ENCODE data around the gene HEYL. TPM values are rescaled to one million over a fixed set of nuclear protein-coding genes. Genes with fewer than 3 reads are reported as not detected.

Gene HEYL
- total RNA-seq, 1 donor from 2014 or later = 63.2 TPM

GRCh38 chr1:39650431-39650830 lies 11.0 kb upstream of the HEYL start:
- no peaks in the 10 kb centered on the region for H3K9me3 Mint-ChIP-seq (ENCODE audit: low read depth)
- no peak for TF ChIP-seq CTCF (IDR thresholded peaks at IDR 0.05)
- peaks cover 1% of the 10 kb centered on the region for H3K27me3 Mint-ChIP-seq (ENCODE audit: low read depth)
- no peak for DNase-seq (ENCODE audit: low spot score)
- H3K4me1 Mint-ChIP-seq (ENCODE audit: low read depth) = peaks cover 52% of the 10 kb centered on the region
- H3K36me3 Mint-ChIP-seq (ENCODE audit: low read depth) = no peaks in the 10 kb centered on the region
- H3K27ac Mint-ChIP-seq (ENCODE audit: unreplicated experiment) = peak overlapping the region; percentile 27
- H3K4me3 Mint-ChIP-seq (ENCODE audit: unreplicated experiment) = no peak overlapping the region

DNA sequence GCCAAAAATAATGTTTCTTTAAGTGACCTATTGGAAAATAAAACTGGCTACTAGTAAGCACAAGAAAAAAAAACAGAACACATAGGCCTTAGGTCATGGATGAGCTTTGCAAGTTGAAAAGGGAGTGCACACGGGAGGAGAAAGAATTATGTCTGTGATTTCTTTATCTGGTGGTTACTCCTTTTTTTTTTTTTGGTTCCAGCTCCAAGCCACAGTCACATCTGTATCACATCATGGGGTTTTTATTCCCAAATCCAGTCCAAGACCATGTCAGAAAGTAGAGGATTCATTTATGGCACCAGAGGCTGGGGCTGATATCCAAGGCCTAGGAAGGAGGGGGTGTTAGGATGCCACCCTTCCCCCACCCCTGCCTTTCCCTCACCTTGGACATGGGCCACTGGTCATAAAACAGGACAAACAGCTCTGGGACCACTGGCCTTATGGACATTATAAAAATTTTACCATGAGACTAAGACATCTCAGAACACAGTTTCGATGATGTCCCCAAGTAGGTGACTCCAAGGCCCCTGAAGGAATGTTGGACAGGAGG lies 10.3 kb upstream of the HEYL start:
- no peak for DNase-seq (ENCODE audit: low spot score)
- Mint-ChIP-seq H3K9me3 (ENCODE audit: low read depth) (no peaks in the 10 kb centered on the region), H3K36me3 (ENCODE audit: low read depth) (no peaks in the 10 kb centered on the region), H3K4me1 (ENCODE audit: low read depth) (peaks cover 57% of the 10 kb centered on the region), H3K27me3 (ENCODE audit: low read depth) (peaks cover 1% of the 10 kb centered on the region), H3K27ac (ENCODE audit: unreplicated experiment) (no peak overlapping the region), H3K4me3 (ENCODE audit: unreplicated experiment) (no peak overlapping the region)
- no peak for TF ChIP-seq CTCF (IDR thresholded peaks at IDR 0.05)

- Mint-ChIP-seq H3K4me1 (ENCODE audit: low read depth) (peaks cover 57% of the 10 kb centered on the region), H3K9me3 (ENCODE audit: low read depth) (no peaks in the 10 kb centered on the region), H3K27ac (ENCODE audit: unreplicated experiment) (no peak overlapping the region), H3K36me3 (ENCODE audit: low read depth) (no peaks in the 10 kb centered on the region), H3K27me3 (ENCODE audit: low read depth) (no peaks in the 10 kb centered on the region), H3K4me3 (ENCODE audit: unreplicated experiment) (no peak overlapping the region)
- TF ChIP-seq CTCF (IDR thresholded peaks at IDR 0.05) = no peak
- no peak for DNase-seq (ENCODE audit: low spot score)
Observed at GRCh38 chr1:39648496-39648895, 9.1 kb upstream of the HEYL start.

DNA sequence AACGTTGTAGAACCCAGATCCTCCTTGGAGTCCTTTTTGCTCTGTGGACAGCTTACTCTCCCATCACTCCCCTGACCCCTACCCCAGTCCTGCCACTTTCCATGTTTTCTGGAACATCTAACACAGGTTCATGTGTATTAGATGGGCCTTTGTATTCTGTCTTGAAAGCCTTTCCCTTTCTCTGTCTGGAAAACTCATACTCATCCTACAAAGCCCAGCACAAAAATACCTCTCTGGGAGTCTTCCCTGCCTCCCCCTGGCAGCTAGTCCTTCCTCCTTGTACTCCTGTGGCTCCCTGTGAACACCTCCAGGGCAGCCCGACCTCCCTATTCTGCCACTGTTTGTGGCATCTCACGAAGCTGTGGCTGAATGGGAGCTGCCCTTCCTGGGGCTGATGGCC lies 7.8 kb upstream of the HEYL start:
- Mint-ChIP-seq H3K27ac (ENCODE audit: unreplicated experiment) (peak overlapping the region; percentile 94), H3K4me1 (ENCODE audit: low read depth) (peaks cover 57% of the 10 kb centered on the region), H3K9me3 (ENCODE audit: low read depth) (no peaks in the 10 kb centered on the region), H3K4me3 (ENCODE audit: unreplicated experiment) (no peak overlapping the region), H3K27me3 (ENCODE audit: low read depth) (no peaks in the 10 kb centered on the region), H3K36me3 (ENCODE audit: low read depth) (no peaks in the 10 kb centered on the region)
- DNase-seq (ENCODE audit: low spot score) = no peak
- no peak for TF ChIP-seq CTCF (IDR thresholded peaks at IDR 0.05)

DNA sequence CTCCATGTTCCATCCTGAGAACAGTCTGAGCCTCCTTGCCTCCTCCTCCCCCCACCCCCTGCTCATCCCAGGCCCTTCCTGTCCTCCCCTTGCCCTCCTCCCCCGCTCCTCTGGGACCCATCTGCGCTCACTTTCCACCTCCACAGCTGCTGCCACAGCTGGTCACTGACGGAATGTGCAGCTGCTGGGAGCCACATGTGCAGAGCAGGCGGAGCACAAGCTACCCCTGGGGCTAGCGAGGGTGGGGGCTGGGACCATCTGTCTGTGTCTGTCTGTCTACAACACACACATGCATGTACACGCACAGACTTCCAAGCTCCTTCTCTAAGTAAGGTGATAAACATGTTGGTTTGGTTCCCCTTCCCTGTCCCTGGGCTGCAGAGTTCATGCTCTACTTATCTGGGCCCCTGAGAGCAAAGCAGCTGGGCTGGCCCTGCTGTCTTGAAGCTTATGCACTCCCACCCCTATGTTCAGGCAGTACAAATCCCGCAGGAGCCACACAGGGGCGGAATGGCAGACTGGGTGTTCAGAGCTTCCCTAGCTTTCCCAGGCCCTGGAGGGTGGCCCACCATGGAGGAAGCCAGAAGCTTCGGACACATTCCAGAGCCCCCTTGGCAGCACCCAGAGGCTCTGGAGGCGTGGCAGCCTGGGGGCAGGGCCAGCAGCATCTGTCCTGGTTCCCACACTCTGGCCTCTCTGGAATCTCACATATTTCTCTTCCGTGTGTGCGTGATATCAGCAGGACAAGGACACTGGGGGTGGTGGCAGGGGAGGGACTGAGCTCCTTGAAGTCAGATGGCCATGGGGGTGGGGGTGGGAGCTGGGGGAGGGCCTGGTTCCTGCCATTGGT lies 7.0 kb upstream of the HEYL start:
- Mint-ChIP-seq H3K4me1 (ENCODE audit: low read depth) (peaks cover 56% of the 10 kb centered on the region), H3K9me3 (ENCODE audit: low read depth) (no peaks in the 10 kb centered on the region), H3K4me3 (ENCODE audit: unreplicated experiment) (no peak overlapping the region), H3K27ac (ENCODE audit: unreplicated experiment) (peak overlapping the region; percentile 94), H3K27me3 (ENCODE audit: low read depth) (no peaks in the 10 kb centered on the region), H3K36me3 (ENCODE audit: low read depth) (no peaks in the 10 kb centered on the region)
- DNase-seq (ENCODE audit: low spot score) = no peak
- TF ChIP-seq CTCF (IDR thresholded peaks at IDR 0.05) = peak; percentile 43
